DOHH2 (cell line): Measurements from ENCODE around the gene ENTPD7.

ENCODE experiments used
- CTCF ChIP-seq: fragments of 200-600 bp; sonication (generic); IDR thresholded peaks from one replicate; pipeline ENCODE4 v1.5.1; 2014; ENCODE audit warnings: antibody characterized with exemption, mild to moderate bottlenecking, low read depth, low read length; ENCODE audit not compliant: poor library complexity, severe bottlenecking
- EZH2phosphoT487 ChIP-seq: fragments of 200-600 bp; sonication (generic); IDR thresholded peaks from 2 replicates; pipeline ENCODE4 v1.6.1; 2017; ENCODE audit warnings: borderline replicate concordance, mild to moderate bottlenecking, antibody characterized with exemption, low read length, moderate library complexity, mixed read lengths

- TF ChIP-seq EZH2phosphoT487 (no peak), CTCF (no peak)
Observed at GRCh38 chr10:99709480-99710229, 50.3 kb downstream of the ENTPD7 start.
